ENCODE results near the gene NTM. TPM values are rescaled to one million over a fixed set of nuclear protein-coding genes. Genes with fewer than 3 reads are reported as not detected.

The NTM gene
- total RNA-seq, 3 donors from 2014 or later: 0.66 to 9.0 (median 1.0) TPM

DNA sequence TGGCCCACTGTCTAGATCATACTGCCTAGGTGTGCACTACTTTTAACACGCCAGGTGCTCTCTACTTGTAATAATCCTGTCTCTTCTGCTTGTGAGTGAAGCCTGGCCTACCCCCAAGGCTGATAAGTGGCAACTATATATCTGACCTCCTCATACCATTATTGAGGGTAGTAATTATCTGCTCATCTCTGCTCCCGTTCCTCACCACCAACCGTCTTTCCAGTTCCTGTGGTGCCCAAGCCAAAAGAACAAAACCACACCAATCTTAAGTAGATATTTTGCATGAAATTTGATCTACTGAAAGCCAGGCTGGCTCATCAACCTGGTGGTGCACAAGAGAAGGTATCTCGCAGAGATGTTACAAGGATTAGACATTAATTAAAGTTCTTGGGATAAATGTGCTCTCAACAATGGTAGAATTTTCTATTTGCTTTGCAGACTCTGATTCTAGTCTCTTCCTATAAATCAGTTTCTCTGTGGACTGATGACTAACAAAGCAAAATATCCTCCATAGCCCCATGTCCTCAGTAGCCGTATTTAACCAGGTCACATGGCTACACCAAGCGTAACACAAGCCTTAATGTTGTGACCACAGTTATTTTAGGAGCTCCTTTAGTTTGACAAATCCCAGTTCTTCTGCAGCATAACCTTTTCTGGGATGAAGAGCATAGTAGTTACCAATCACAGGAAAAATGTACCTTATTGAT lies 267.2 kb downstream of the NTM start:
- no peak for DNase-seq (ENCODE audit: low spot score in 2 of 2)

DNA sequence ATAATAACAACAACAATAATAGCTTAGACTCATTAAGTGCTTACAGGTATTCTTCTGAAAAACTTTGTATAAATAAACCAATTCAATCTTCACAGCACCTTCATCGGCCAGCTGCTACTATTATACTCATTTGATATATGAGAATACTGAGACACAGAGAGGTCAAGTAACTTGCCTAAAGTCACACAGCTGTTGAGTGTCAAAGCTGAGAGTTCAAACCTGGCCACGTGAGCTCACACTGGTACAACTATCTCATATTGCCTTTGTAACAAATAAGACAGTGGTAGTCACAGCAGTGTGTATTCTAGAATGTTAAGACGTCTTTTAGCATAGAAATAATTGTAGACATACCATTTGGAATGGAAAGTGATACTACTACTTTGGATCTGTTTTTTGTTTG lies 268.5 kb downstream of the NTM start:
- Histone ChIP-seq H3K36me3 (no peaks in the 10 kb centered on the region), H3K9me3 (no peaks in the 10 kb centered on the region), H3K27ac (no peak overlapping the region), H3K4me1 (no peaks in the 10 kb centered on the region), H3K27me3 (peaks cover 0 to 2% of the 10 kb centered on the region in 2 donors), H3K4me3 (no peak overlapping the region)
- intact Hi-C loops (cut with DNase I; ENCODE audit: low total_unique reads): no loop called here
- DNase-seq (ENCODE audit: low spot score in 2 of 2): no peak
- no peak for TF ChIP-seq POLR2A (IDR thresholded peaks at IDR 0.05)
- no peak for TF ChIP-seq POLR2AphosphoS5 (IDR thresholded peaks at IDR 0.05)
- TF ChIP-seq, protein P1, sequence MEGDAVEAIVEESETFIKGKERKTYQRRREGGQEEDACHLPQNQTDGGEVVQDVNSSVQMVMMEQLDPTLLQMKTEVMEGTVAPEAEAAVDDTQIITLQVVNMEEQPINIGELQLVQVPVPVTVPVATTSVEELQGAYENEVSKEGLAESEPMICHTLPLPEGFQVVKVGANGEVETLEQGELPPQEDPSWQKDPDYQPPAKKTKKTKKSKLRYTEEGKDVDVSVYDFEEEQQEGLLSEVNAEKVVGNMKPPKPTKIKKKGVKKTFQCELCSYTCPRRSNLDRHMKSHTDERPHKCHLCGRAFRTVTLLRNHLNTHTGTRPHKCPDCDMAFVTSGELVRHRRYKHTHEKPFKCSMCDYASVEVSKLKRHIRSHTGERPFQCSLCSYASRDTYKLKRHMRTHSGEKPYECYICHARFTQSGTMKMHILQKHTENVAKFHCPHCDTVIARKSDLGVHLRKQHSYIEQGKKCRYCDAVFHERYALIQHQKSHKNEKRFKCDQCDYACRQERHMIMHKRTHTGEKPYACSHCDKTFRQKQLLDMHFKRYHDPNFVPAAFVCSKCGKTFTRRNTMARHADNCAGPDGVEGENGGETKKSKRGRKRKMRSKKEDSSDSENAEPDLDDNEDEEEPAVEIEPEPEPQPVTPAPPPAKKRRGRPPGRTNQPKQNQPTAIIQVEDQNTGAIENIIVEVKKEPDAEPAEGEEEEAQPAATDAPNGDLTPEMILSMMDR (IDR thresholded peaks at IDR 0.05): no peak

More for the DNA sequence above, 267.2 kb downstream of the NTM start:
- no peak overlapping the region for H3K27ac ChIP-seq
- H3K4me1 ChIP-seq: no peaks in the 10 kb centered on the region
- no peak overlapping the region for H3K4me3 ChIP-seq
- no peaks in the 10 kb centered on the region for H3K36me3 ChIP-seq
- intact Hi-C loops (cut with DNase I; ENCODE audit: low total_unique reads): no loop called here
- H3K9me3 ChIP-seq: no peaks in the 10 kb centered on the region
- TF ChIP-seq, protein P1 (IDR thresholded peaks at IDR 0.05): no peak
- no peak for TF ChIP-seq POLR2AphosphoS5 (IDR thresholded peaks at IDR 0.05)
- H3K27me3 ChIP-seq: no peaks in the 10 kb centered on the region

DNA sequence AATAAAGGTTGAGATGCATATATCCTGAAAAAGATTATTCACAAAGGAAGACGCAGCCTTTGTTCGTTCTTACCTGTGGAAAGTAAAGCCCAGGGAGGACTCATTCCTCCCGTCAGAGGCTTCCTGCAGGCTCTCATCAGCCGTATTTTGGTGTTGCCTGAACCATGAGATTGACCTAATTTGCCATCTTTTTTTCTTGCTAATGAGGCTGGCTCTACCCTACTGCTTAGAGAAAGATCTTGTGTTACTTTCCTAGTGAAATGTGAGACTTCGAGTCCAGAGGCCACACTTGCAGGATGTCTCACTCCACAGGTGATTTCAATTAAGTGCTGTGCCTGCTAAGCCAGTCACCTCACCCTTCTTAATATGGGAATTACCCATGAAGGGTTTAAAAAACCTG lies 269.9 kb downstream of the NTM start:
- DNase-seq (ENCODE audit: low spot score in 2 of 2): no peak
- no peaks in the 10 kb centered on the region for H3K4me1 ChIP-seq
- TF ChIP-seq POLR2A (IDR thresholded peaks at IDR 0.05) (no peak), POLR2AphosphoS5 (IDR thresholded peaks at IDR 0.05) (no peak)
- TF ChIP-seq, protein P1 (IDR thresholded peaks at IDR 0.05): no peak
- no peaks in the 10 kb centered on the region for H3K9me3 ChIP-seq
- no peak overlapping the region for H3K27ac ChIP-seq
- no peaks in the 10 kb centered on the region for H3K36me3 ChIP-seq
- H3K27me3 ChIP-seq: peaks cover 0 to 5% of the 10 kb centered on the region in 2 donors
- intact Hi-C loops (cut with DNase I; ENCODE audit: low total_unique reads): no loop called here
- no peak overlapping the region for H3K4me3 ChIP-seq

DNA sequence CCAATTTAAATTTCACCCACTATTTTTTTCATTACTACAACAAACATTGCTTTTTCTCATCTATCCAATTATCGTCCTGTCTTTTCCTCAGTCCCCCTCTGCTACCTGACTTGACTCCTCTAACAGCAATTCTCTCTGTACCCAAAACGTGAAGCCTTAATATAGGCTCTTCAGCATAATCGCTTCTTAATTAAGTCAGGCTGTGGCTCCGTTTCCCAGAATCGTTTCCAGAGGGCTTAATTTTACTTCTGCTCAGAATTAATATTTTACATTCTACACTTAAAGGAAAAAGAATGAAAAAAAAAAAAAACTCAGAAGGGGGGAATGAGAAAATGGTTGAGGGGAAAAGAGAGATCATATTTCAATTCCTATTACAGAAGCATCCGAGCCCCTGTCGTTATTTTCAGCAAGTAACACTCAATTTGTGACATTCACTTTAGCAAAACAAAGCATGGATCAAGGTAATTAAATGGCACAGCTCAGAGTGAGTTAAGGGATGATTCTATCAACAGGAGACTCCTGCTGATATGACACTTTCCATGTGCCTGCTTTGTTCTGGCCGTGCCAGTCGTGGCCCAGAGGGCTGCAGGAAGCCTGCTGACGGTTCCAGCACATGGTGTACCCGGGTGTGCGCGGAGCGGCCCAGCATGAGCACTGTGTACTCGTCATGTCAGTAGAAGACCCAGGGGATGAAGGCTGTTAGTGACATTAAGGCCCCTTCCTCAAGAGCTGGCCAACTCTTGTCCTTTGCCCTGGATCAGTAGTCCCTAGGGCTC lies 272.5 kb downstream of the NTM start:
- H3K4me1 ChIP-seq: no peaks in the 10 kb centered on the region
- intact Hi-C loops (cut with DNase I; ENCODE audit: low total_unique reads): no loop called here
- TF ChIP-seq, protein P1 (IDR thresholded peaks at IDR 0.05): no peak
- TF ChIP-seq POLR2AphosphoS5 (IDR thresholded peaks at IDR 0.05): no peak
- no peak for TF ChIP-seq POLR2A (IDR thresholded peaks at IDR 0.05)
- H3K4me3 ChIP-seq: no peak overlapping the region
- H3K27ac ChIP-seq: no peak overlapping the region
- no peaks in the 10 kb centered on the region for H3K9me3 ChIP-seq
- no peak for DNase-seq (ENCODE audit: low spot score in 2 of 2)
- H3K27me3 ChIP-seq: peaks cover 0 to 5% of the 10 kb centered on the region in 2 donors
- H3K36me3 ChIP-seq: no peaks in the 10 kb centered on the region

DNA sequence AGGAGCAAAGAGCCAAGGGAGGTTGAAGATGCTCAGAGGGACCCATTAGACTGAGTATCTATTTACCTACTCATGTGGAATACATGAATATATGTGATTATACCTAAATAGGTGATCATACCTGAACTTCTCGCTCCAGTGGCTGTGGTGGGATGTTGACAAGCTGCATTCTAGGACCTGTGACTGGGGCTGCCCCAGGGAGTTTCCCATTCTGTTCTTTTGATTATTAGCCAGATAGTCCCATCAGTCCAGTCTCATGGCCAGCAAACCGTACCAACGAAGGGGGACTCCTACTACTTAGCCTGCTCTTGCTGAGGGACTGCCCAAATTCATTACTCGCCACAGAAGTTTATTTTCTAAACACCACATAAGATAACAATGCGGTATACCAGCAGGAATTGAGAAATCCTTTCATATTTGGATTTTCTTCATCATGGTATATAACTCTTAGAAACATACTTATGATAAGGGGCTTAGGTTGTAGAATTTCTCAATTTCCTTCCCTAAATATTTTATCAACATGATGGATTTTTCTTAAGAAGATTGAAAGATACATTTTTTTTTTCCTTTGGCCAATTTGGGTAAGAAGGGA lies 273.9 kb downstream of the NTM start:
- Histone ChIP-seq H3K36me3 (no peaks in the 10 kb centered on the region), H3K9me3 (no peaks in the 10 kb centered on the region), H3K4me1 (no peaks in the 10 kb centered on the region), H3K4me3 (no peak overlapping the region), H3K27ac (no peak overlapping the region), H3K27me3 (peaks cover 0 to 5% of the 10 kb centered on the region in 2 donors)
- TF ChIP-seq, protein P1 (IDR thresholded peaks at IDR 0.05): no peak
- TF ChIP-seq POLR2A (IDR thresholded peaks at IDR 0.05): no peak
- no peak for TF ChIP-seq POLR2AphosphoS5 (IDR thresholded peaks at IDR 0.05)
- DNase-seq (ENCODE audit: low spot score in 2 of 2): no peak
- intact Hi-C loops (cut with DNase I; ENCODE audit: low total_unique reads): no loop called here

All from breast epithelium (tissue), 4 donors.